ENCODE data around the gene ROS1. TPM values are rescaled to one million over a fixed set of nuclear protein-coding genes. Genes with fewer than 3 reads are reported as not detected.

ROS1 gene
- total RNA-seq, 1 experiment from 2014 or later: not detected

GRCh38 chr6:117472667-117473066, 46.9 kb upstream of the ROS1 start:
- Mint-ChIP-seq H3K27ac (no peak overlapping the region), H3K36me3 (ENCODE audit: insufficient read depth in 1 of 3, low read depth in 3 of 3) (no peaks in the 10 kb centered on the region), H3K4me1 (peaks cover 3 to 10% of the 10 kb centered on the region in 2 experiments), H3K9me3 (no peaks in the 10 kb centered on the region), H3K4me3 (no peak overlapping the region), H3K27me3 (ENCODE audit: low read depth) (no peaks in the 10 kb centered on the region; the same call in 1 of the 2 replicates)
- Histone ChIP-seq H3K4me1 (ENCODE audit: insufficient read depth, low read length) (no peaks in the 10 kb centered on the region; the same call in 1 of the 2 replicates), H3K9me3 (ENCODE audit: control insufficient read depth, low read depth, low read length) (no peaks in the 10 kb centered on the region), H3K4ac (ENCODE audit: low read depth, low read length) (no peak overlapping the region), H4K91ac (ENCODE audit: insufficient read length, low read depth, low read length) (no peak overlapping the region), H2BK15ac (ENCODE audit: low read depth, low read length) (no peak overlapping the region), H2BK20ac (ENCODE audit: low read depth, low read length, poor library complexity, severe bottlenecking) (no peak overlapping the region), H3K27ac (ENCODE audit: insufficient read length, low read depth, low read length) (no peak overlapping the region), H3K23ac (ENCODE audit: insufficient read length, low read depth, low read length) (no peak overlapping the region), H4K8ac (replicated peaks; ENCODE audit: insufficient read length, low read depth, low read length) (no peak overlapping the region), H3K23me2 (ENCODE audit: insufficient read length, low read depth, low read length, poor library complexity, severe bottlenecking) (no peaks in the 10 kb centered on the region), H3K18ac (ENCODE audit: insufficient read length, low read depth, low read length) (no peak overlapping the region), H3K4me2 (ENCODE audit: insufficient read depth, insufficient read length, low read length) (no peak overlapping the region), H3K27me3 (ENCODE audit: insufficient read depth, low read length) (no peaks in the 10 kb centered on the region), H3K79me1 (ENCODE audit: insufficient read depth, low read depth, low read length, poor library complexity, severe bottlenecking) (no peaks in the 10 kb centered on the region), H3K79me2 (ENCODE audit: insufficient read depth, low read length) (no peaks in the 10 kb centered on the region), H4K20me1 (ENCODE audit: control insufficient read depth, insufficient read depth, insufficient read length) (no peaks in the 10 kb centered on the region), H3T11ph (ENCODE audit: low read length) (no peak overlapping the region), H2BK12ac (ENCODE audit: insufficient read length, low read depth, low read length) (no peak overlapping the region), H2AK5ac (ENCODE audit: insufficient read length, low read length) (no peak overlapping the region), H2AFZ (ENCODE audit: low read length) (no peak overlapping the region), H4K5ac (ENCODE audit: insufficient read length, low read depth, low read length) (no peak overlapping the region), H2BK5ac (ENCODE audit: insufficient read length, low read length) (no peak overlapping the region), H3K56ac (ENCODE audit: insufficient read length, low read depth, low read length) (no peak overlapping the region), H3K9ac (ENCODE audit: extremely low read depth, insufficient read length, low read length) (no peak overlapping the region), H2BK120ac (ENCODE audit: low read depth, low read length, poor library complexity, severe bottlenecking) (no peak overlapping the region), H3K14ac (ENCODE audit: insufficient read depth, low read length) (no peak overlapping the region)
- no peak for TF ChIP-seq CTCF (conservative IDR thresholded peaks at IDR 0.05)
- no peak for DNase-seq
- no CpG with 5 or more reads among the region's 3 CpGs for WGBS (ENCODE audit: extremely low coverage, insufficient read length, low lambda C conversion rate)
